Skeletal muscle satellite cell (primary cell): ENCODE measurements around the gene FHOD3.
"Not testable (repeated sequence)": the region's sequence is repeated elsewhere in the genome, so short reads cannot be mapped to it uniquely, and the experiment has no call there.

Experiments used
- H3K27me3 ChIP-seq: 2 replicates; pipeline ENCODE4 v1.7.0; 2013; ENCODE audit warnings: low read length; ENCODE audit not compliant: control insufficient read depth, insufficient read depth
- H3K36me3 ChIP-seq: 2 replicates; pipeline ENCODE4 v1.7.0; 2013; ENCODE audit warnings: mild to moderate bottlenecking, control low read depth, low read length; ENCODE audit not compliant: insufficient read depth
- H3K4me1 ChIP-seq: 2 replicates; pipeline ENCODE4 v1.7.0; 2013; ENCODE audit warnings: low read length; ENCODE audit not compliant: control insufficient read depth, insufficient read depth
- H3K4me2 ChIP-seq: 2 replicates; pipeline ENCODE4 v1.7.0; 2013; ENCODE audit warnings: mild to moderate bottlenecking, low read length
- H3K4me3 ChIP-seq: 2 replicates; pipeline ENCODE4 v1.7.0; 2013; ENCODE audit warnings: low read length
- H3K9ac ChIP-seq: 2 replicates; pipeline ENCODE4 v1.7.0; 2013; ENCODE audit warnings: mild to moderate bottlenecking, low read depth, low read length, moderate library complexity
- H3K9me3 ChIP-seq: replicated peaks from 2 replicates; pipeline ENCODE4 v1.7.0; 2013; ENCODE audit warnings: mild to moderate bottlenecking, control low read depth, low read length

The FHOD3 gene

DNA sequence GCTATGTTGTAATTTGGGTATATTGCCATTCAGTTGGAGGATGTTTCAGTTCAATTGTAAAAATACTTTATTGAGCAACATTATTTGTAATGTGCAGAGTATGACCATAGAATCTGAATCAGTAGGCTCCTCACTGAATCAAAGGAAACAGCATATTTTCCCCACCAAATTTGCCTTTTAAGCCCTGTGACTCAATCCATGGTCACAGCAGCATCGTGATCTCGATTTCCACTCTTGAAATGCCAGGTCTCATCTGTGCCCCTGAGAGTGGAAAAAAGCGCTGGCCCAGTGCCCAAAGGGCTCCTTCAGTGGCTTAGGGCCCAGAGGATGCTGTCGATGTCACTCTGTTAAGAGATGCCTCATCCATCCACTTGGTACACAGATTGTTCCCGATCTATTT, 57.5 kb downstream of the FHOD3 start:
- Histone ChIP-seq H3K4me1 (peaks cover 26% of the 10 kb centered on the region), H3K4me3 (peak overlapping the region; percentile 0), H3K4me2 (peak overlapping the region; percentile 17), H3K36me3 (no peaks in the 10 kb centered on the region), H3K9ac (peak overlapping the region; percentile 1), H3K27me3 (no peaks in the 10 kb centered on the region), H3K9me3 (no peaks in the 10 kb centered on the region)

DNA sequence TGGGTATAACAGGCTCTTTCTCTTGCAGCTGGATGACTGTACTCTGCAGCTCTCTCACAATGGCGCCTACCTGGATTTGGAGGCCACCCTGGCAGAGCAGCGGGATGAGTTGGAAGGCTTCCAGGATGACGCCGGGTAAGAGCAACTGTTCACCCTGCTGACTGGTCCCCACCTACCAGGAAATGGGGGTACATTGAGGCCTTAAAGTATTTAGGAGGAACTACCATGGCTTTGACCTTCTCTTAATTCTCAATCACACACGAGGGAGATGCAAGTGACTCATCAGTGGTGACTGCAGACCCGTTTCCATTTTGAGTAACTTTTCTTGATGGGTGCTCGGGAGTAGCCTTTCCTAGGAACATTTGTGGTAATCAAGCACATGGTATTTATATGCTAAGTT, 58.0 kb downstream of the FHOD3 start:
- Histone ChIP-seq H3K9me3 (no peaks in the 10 kb centered on the region), H3K9ac (peak overlapping the region; percentile 1), H3K4me1 (peaks cover 21% of the 10 kb centered on the region)

DNA sequence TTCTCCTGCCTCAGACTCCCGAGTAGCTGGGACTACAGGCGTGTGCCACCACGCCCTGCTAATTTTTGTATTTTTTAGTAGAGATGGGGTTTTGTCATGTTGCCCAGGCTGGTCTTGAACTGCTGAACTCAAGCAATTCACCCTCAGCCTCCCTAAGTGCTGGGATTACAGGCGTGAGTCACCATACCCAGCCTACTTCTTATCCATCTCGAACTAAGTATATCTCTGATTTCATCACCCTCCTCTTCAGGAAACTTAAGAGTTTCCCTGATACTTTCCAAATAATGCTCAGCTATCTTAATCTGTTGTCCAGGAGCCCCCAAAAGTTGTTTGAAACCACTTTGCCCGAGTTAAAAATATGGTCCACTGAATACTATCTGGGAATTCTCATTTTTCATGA, 59.2 kb downstream of the FHOD3 start:
- not testable (repeated sequence) for H3K4me3 ChIP-seq, H3K27me3 ChIP-seq, H3K36me3 ChIP-seq, H3K9ac ChIP-seq, H3K9me3 ChIP-seq, H3K4me2 ChIP-seq
- H3K4me1 ChIP-seq, result peaks cover 20% of the 10 kb centered on the region

More for the DNA sequence above, 58.0 kb downstream of the FHOD3 start:
- H3K27me3 ChIP-seq, result no peaks in the 10 kb centered on the region
- H3K4me2 ChIP-seq, result peak overlapping the region; percentile 17
- H3K36me3 ChIP-seq, result no peaks in the 10 kb centered on the region
- peak overlapping the region; percentile 0 for H3K4me3 ChIP-seq

DNA sequence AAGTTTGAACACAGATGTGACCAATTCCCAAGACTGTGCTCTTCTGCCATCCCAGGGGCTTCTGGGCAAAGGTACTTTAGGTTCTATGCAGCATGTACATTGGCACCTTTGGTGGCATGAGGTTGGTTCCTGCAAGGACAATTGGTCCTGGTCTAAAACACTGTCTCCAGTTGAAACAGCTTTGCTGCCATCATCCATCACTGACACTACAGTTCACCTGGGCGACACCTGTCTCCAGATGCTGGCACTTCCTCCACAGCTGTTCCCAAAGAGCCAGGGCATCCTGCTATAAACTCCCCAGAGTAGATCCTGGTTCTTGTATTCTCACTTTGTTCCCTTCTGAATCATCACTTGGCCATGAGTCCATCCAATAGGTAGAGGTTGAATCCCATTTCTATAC, 60.6 kb downstream of the FHOD3 start:
- Histone ChIP-seq H3K4me2 (no peak overlapping the region), H3K4me3 (no peak overlapping the region), H3K4me1 (peaks cover 12% of the 10 kb centered on the region), H3K9ac (no peak overlapping the region), H3K27me3 (no peaks in the 10 kb centered on the region), H3K36me3 (no peaks in the 10 kb centered on the region), H3K9me3 (no peaks in the 10 kb centered on the region)

DNA sequence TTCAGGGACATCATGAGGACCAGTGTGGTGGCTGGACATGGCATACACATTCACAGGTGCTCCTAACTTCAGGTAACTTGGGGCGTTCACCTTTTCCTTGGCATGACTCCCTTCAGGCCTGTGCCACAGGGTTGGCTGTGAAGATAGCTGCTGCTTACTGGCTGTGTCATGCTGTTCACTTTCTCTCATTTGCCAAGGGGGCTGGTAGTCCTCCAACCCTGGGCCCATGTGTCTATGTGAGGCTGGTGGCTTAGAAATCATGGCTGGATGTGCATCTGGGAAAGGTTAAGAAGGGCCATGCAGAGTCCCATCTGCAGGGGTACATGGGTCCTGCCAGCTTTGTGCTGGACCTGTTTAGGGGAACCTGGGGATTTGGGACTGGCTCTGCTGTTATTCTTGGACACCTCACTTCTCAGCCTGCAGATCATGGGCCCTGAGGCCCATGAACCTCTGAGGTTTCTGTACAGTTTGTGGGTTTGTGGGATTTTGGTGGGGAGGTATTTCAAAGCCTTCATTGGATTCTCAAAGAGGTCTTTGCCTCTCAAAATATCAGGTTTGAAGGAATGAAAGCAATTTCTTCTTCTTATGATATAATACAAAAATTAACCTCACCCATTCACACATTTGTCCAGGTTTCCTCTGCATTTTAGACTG, 62.9 kb downstream of the FHOD3 start:
- H3K9me3 ChIP-seq, result no peaks in the 10 kb centered on the region
- H3K9ac ChIP-seq, result no peak overlapping the region
- peaks cover 5% of the 10 kb centered on the region for H3K4me1 ChIP-seq
- H3K4me3 ChIP-seq, result no peak overlapping the region
- no peaks in the 10 kb centered on the region for H3K27me3 ChIP-seq
- H3K36me3 ChIP-seq, result no peaks in the 10 kb centered on the region
- H3K4me2 ChIP-seq, result no peak overlapping the region

DNA sequence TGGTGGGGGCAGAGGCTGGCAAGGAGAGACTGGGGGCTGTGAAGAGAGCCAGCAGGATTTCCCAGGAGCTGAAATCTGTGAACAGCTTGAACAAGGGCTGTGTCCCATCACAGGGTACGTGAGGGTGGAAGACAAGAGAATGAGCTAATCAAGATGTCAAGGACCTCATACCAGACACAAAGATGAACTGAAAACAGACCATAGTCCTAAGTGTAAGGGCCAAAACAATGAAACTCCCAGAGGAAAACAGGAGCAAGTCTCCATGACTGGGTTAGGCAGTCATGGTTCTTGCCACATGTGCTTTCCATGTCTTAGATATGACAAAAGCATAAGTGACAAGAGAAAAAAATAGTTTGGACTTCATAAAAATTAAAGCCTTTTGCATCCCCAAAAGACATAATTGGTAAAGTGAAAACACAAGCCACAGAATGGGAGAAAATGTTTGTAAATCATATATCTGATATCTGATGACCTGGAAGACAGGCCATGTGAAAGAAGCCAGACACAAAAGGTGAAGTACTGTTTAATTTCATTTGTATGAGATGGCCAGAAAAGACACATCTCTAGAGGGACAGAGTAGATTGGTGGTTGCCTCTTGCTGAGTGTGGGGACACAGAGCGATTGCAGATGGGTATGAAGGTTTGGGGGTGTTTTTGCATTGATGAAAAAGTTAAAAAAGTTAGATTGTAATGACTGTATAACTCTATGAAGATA, 67.6 kb downstream of the FHOD3 start:
- Histone ChIP-seq H3K9me3 (no peaks in the 10 kb centered on the region), H3K9ac (no peak overlapping the region), H3K4me1 (no peaks in the 10 kb centered on the region), H3K4me2 (no peak overlapping the region), H3K36me3 (no peaks in the 10 kb centered on the region), H3K4me3 (no peak overlapping the region), H3K27me3 (no peaks in the 10 kb centered on the region)

DNA sequence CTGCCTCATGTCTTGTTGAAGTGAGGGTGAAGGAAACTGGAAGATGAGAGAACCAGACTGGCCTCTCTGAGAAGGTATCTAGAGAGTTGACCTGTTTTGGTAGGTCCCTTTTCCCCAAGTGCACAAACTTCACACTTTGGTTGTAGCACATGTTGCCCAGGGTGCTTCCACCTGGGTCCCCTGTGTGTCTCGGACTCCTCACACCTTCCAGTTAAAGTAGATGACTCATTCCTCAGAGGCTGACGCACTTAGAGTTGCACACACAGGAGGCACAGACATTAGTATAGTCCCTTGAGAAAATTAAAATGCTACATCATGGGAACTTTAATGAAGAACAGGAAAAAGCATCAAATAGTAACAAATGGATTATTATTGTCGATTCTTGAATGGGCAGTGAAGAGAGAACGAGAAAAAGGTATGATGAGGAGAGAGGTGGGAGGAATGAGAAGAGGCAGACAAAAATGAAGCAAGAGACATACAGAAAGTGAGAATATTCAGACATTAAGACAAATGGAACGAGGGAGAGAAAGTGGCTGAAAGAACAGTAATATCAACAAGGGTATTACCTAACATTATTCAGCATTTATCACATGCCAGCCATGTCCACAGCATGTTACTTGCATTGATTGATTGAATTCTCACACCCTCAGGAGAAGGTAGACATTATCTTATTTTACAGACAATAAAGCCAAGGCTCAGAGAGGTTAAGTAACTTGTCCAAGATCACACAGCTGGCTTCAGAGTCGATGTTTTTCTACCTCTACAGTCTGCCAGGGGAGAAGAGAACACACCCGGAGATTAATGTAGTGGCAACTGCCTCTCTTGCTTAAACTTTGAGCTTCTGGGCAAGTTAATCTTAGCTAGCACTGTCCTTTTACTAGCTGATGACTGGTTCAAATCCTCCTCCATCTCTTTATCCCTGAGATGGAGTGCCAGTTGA, 68.6 kb downstream of the FHOD3 start:
- no peak overlapping the region for H3K9ac ChIP-seq
- H3K9me3 ChIP-seq, result no peaks in the 10 kb centered on the region
- no peaks in the 10 kb centered on the region for H3K27me3 ChIP-seq
- H3K36me3 ChIP-seq, result no peaks in the 10 kb centered on the region
- no peak overlapping the region for H3K4me2 ChIP-seq
- no peaks in the 10 kb centered on the region for H3K4me1 ChIP-seq
- H3K4me3 ChIP-seq, result no peak overlapping the region

DNA sequence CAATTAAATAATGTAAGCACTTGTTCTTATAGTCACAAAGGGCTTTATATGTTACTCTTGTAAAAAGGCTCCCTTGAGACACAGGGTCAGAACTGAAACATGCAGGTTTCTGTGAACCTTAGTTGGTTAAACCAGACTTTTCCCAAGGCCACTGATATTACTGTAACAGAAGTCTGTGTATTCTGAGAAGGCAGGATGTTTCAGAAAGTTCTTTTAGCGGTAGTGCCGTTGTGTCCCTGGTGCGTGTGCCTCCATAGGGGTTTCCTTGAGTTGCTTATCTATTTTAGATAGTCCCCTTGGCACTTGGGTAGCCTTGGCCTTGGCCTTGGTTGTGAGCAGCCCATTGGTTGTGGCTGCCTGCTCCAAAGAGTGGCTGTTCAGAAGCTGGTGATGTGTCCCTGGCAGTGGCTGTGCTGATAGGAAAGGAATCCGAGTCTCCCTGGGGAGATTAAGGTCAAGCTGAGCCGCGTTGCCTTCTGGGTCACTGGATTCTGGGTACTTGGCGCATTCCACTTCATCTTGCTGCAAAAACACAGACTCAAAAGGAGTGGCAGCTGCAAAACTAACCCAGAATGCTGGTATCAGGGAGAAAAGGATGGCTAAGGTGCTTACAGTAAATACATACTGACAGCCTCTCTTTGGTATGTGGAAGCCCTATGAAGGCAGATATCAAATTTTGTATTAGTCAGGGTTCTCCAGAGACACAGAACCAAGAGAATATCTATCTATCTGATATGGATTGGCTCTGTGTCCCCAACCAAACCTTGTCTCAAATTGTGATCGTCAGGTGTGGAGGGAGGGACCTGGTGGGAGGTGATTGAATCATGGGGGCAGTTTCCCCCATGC, 69.7 kb downstream of the FHOD3 start:
- no peaks in the 10 kb centered on the region for H3K9me3 ChIP-seq
- H3K4me2 ChIP-seq, result no peak overlapping the region
- no peaks in the 10 kb centered on the region for H3K4me1 ChIP-seq
- H3K9ac ChIP-seq, result no peak overlapping the region
- H3K36me3 ChIP-seq, result no peaks in the 10 kb centered on the region
- no peaks in the 10 kb centered on the region for H3K27me3 ChIP-seq
- no peak overlapping the region for H3K4me3 ChIP-seq

DNA sequence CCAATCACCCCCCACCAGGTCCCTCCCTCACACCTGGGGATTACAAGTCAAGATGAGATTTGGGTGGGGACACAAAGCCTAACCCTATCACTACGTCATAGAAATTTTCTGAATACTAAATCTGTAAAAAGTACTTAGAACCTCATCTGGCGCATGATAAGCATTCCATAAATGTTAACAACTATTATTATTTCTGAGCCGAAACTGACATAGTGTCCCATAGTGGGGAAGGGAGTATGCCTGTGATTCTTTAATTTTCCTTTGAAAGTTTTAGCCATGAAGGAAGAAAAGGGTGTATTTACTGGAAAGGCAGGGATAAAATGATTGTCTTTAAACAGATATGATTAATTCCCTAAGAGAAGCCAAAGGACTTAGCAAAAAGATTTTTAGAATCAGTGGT, 71.4 kb downstream of the FHOD3 start:
- no peaks in the 10 kb centered on the region for H3K36me3 ChIP-seq
- no peak overlapping the region for H3K4me2 ChIP-seq
- H3K9me3 ChIP-seq, result no peaks in the 10 kb centered on the region
- H3K27me3 ChIP-seq, result no peaks in the 10 kb centered on the region
- H3K9ac ChIP-seq, result no peak overlapping the region
- H3K4me1 ChIP-seq, result peaks cover 3% of the 10 kb centered on the region
- H3K4me3 ChIP-seq, result no peak overlapping the region

DNA sequence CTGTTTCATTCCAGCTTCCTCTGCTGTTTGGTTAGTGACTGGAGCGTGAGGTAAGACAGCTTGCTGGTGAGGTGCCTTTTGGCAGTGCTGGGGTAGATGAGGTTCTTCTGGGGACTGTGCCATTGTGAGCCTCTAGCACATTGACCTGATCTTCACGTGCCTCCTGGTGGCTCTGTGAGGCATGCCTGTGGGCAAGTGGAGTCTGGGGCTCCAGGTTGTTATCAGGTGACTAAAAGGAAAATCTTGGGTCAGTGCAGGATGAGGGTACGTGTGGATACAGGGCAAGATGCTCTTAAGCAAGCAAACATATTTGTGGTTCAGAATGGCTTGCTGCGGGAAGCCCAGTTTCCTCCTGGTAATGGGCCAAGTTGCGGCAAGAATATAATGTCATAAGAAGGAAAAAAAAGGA, 75.4 kb downstream of the FHOD3 start:
- H3K36me3 ChIP-seq, result no peaks in the 10 kb centered on the region
- no peak overlapping the region for H3K9ac ChIP-seq
- H3K4me3 ChIP-seq, result no peak overlapping the region
- no peaks in the 10 kb centered on the region for H3K9me3 ChIP-seq
- no peaks in the 10 kb centered on the region for H3K27me3 ChIP-seq
- H3K4me1 ChIP-seq, result peaks cover 16% of the 10 kb centered on the region
- H3K4me2 ChIP-seq, result no peak overlapping the region

DNA sequence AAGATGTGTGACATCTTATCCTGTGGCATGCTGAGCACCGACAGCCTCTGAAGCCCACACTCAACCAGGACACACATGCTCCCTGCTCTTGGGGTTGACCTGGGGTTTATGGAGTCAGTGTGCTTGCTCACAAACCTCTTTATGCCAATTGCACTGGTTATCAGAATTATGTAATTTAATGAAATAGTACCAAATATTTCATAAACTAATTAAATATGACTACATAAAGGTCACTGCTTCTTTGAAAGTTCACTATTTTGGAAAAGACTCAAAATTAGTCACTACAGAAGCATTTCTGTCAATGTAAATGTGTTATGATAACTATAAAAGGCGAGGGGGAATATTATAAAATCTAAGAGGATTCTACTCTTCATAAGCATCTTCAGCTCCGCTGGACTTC, 76.7 kb downstream of the FHOD3 start:
- Histone ChIP-seq H3K9ac (no peak overlapping the region), H3K36me3 (no peaks in the 10 kb centered on the region), H3K27me3 (no peaks in the 10 kb centered on the region)

More for the DNA sequence above, 76.7 kb downstream of the FHOD3 start:
- Histone ChIP-seq H3K4me1 (peaks cover 16% of the 10 kb centered on the region), H3K4me2 (no peak overlapping the region), H3K4me3 (no peak overlapping the region), H3K9me3 (no peaks in the 10 kb centered on the region)
